TTC549 (cell line): Measurements from ENCODE around the gene FAM120C.

Experiments used
- FAIRE-seq: peaks from 2 replicates; lab custom pipeline; 2012; peaks lifted over from hg19 to GRCh38; lab: Jason Lieb, UNC

The FAM120C gene

GRCh38 chrX:54166915-54167314 lies 16.1 kb downstream of the FAM120C start:
- no peak for FAIRE-seq

GRCh38 chrX:54157561-54157960 lies 25.5 kb downstream of the FAM120C start:
- no peak for FAIRE-seq

GRCh38 chrX:54134269-54134668 lies 48.8 kb downstream of the FAM120C start:
- FAIRE-seq = no peak

- FAIRE-seq = no peak
These were observed 66.7 kb downstream of the FAM120C start for GRCh38 chrX:54116391-54116790.

GRCh38 chrX:54093571-54093970 lies 89.5 kb downstream of the FAM120C start:
- no peak for FAIRE-seq

- FAIRE-seq = no peak
These were observed 89.9 kb downstream of the FAM120C start for GRCh38 chrX:54093159-54093558.

GRCh38 chrX:54090880-54091279 lies 92.2 kb downstream of the FAM120C start:
- no peak for FAIRE-seq

GRCh38 chrX:54089191-54089590 lies 93.9 kb downstream of the FAM120C start:
- FAIRE-seq = no peak

- no peak for FAIRE-seq
These were observed 95.4 kb downstream of the FAM120C start for GRCh38 chrX:54087661-54088060.

- FAIRE-seq = no peak
These were observed 97.4 kb downstream of the FAM120C start for GRCh38 chrX:54085666-54086065.

GRCh38 chrX:54076903-54077302 lies 106.2 kb downstream of the FAM120C start:
- FAIRE-seq = no peak

- FAIRE-seq = no peak
These were observed 108.2 kb downstream of the FAM120C start for GRCh38 chrX:54074826-54075225.

- FAIRE-seq = no peak
These were observed 115.3 kb downstream of the FAM120C start for GRCh38 chrX:54067766-54068165.

- FAIRE-seq = no peak
These were observed 116.2 kb downstream of the FAM120C start for GRCh38 chrX:54066841-54067240.

- no peak for FAIRE-seq
These were observed 118.5 kb downstream of the FAM120C start for GRCh38 chrX:54064564-54064963.

- FAIRE-seq = no peak
These were observed 119.7 kb downstream of the FAM120C start for GRCh38 chrX:54063361-54063760.

- FAIRE-seq = no peak
These were observed 133.3 kb downstream of the FAM120C start for GRCh38 chrX:54049801-54050200.

- FAIRE-seq = no peak
These were observed 134.6 kb downstream of the FAM120C start for GRCh38 chrX:54048412-54048811.

- FAIRE-seq = no peak
These were observed 137.4 kb downstream of the FAM120C start for GRCh38 chrX:54045563-54046228.

- FAIRE-seq = no peak
These were observed 138.1 kb downstream of the FAM120C start for GRCh38 chrX:54044877-54045338.

GRCh38 chrX:54044126-54044876 lies 138.8 kb downstream of the FAM120C start, which contains the start of gene PHF8:
TSS of gene PHF8 (minus strand) at chrX:54044473. CDS start at chrX:54042728, 1,745 bp downstream.
- FAIRE-seq = peak; percentile 73

- FAIRE-seq = no peak
These were observed 139.4 kb downstream of the FAM120C start for GRCh38 chrX:54043541-54044125.

- FAIRE-seq = no peak
These were observed 140.0 kb downstream of the FAM120C start for GRCh38 chrX:54043056-54043455.
